GM19328 (cell line): ENCODE measurements around the gene CADM1.

ENCODE experiments used
- ATAC-seq: cut with Tn5 transposase; IDR thresholded peaks from one replicate; pipeline ENCODE4 v1.9.1; 2021; ENCODE audit warnings: mild to moderate bottlenecking, moderate library complexity; ENCODE audit not compliant: unreplicated experiment

CADM1 gene

DNA sequence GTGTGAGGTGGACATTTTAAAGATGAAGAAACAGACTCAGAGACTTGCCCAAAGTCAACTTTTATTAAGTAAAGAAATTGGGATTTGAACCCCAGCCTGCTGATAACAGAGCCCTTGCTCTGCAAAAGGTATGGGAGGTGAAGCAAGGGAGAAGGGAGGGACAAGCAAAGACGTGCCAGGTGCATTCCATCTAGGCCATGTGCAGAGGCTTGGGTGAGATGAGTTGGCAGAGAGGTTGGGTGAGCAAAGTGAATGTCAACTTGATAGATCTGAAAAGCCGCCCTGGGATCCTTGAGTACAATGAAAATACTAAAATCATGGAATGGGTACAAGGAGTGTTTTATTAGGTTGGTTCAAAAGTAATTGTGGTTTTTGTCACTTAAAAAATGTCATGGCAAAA, 341.3 kb downstream of the CADM1 start:
- ATAC-seq, result no peak

DNA sequence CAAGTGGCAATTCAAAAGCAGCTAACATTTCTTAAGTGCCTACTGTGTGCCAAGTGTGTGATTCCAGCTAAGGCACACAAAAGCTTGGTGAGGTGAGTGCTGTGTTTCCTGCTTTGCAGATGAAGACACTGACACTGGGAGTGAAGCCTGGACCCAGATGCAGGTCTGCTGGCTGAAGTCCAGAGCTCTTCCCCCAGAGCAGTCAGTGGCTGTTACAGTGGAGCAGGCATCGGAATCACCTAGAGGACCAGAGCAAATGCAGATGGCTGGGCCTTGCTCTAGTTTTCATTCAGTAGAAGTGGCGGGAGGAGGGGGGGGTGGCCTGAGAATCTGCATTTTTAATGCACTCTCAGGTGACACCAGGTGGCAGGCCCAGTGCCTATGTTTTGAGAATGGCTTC, 342.3 kb downstream of the CADM1 start:
- no peak for ATAC-seq

DNA sequence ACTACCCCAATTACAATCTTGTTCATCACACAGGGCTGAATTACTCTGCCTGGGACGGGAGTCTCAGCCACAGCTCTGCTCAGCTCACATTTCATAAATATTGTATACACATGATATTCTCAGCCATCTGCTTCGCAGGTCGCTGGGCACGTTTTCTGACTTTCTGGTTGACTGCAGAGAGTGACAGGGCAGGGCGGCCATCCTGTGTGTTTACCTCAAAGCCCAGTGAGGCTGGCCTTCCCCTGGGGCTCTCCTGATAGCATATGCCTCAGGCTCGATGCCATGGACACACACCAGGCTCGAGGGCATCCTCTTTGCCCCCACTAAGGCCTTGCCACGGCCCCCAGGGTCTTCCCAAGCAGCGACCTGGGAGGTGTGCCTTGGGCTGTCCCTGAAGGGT, 345.0 kb downstream of the CADM1 start:
- no peak for ATAC-seq

DNA sequence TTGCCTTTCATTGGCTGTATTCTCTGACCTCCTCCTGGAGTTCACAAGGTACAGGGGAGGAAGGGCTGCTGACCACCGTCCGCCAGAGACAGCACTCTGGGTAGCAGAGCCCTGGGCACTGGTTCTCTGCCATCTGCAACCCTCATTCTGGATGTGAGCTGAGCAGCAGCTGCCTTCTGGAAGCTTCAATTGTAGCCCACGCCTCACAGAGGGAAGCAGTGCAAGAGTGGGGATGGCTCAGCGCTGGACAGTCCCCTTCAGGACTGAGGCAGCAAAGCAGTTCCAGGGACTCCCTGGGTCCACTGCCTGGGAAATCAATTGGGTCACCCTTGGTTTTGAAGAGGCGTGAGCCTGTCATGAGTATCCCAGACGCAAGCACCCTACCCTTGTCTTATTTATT, 346.2 kb downstream of the CADM1 start:
- ATAC-seq, result no peak

DNA sequence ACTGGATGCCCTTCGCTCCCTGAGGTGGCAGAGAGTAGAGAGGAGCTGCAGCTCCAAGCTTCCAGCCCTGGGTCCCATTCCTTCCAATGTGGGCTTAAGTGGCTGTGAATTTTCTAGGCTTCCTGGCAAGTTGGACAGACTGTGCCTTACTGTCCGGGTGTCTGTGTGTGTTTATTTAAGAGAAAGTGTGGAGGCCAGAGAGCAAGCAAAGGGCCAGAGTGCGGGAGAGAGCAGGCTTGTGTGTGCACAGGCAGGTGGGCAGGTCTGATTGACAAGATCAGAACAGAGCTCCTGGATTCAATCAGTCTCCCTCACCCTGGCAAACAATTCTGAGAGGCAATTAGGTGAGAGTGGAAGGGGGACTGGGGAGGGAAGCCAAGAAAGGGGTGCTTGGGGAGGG, 347.0 kb downstream of the CADM1 start:
- no peak for ATAC-seq

DNA sequence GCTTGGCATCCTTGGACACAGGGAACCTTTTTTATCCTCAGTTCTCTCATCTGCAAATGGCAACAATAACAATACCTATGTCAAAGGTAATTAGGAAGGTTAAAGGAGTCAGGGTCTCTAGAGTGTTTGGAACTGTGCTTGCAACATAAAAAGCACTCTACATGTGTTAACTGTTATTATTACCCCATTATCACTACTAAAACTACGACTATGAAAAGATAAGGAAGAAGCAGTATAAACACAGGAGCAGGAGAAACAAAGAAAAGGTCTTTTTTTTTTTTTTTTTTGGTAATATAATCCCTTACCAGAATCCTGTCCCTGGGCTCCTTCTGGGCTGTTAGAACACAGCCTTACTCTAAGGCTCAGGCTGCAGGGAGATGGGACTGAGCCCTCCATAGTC, 348.2 kb downstream of the CADM1 start:
- ATAC-seq, result no peak

DNA sequence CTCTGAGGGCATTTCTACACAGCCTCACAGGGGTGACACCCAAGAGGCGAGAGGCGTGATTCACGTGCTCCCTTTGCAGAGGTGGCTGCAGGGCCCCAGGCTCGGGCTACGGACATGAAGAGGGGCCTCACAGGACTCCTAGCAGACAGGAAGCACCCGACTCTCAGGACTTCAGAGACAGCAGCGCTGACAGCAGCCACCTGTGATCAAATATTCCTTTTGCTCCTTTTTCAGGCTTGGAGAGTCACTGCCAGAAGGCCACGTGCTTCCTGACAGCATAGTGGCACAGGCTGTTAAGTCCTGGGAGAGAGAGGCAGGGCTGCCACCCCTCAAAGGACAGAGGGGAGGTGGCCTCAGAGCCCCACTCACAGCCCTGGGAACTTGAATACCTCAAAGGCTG, 348.9 kb downstream of the CADM1 start:
- no peak for ATAC-seq

DNA sequence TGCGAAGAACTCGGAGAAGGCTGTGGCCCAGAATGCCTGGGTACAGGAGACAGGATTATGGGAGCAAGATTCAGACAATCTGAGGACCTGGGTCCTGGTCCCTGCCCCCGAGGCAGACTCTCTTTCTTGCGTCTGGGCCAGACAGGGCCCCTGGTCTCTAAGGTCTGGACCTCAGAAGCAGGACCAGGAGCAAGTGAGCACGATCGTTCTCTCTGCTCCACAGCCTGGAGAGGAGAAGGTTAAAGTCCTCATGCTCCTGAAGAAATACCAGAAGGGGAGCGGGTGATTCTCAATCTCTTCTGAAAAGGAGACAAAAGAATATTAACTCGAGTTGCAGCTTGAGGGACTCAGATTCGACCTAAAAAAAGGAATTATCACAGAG, 349.9 kb downstream of the CADM1 start:
- ATAC-seq, result no peak

DNA sequence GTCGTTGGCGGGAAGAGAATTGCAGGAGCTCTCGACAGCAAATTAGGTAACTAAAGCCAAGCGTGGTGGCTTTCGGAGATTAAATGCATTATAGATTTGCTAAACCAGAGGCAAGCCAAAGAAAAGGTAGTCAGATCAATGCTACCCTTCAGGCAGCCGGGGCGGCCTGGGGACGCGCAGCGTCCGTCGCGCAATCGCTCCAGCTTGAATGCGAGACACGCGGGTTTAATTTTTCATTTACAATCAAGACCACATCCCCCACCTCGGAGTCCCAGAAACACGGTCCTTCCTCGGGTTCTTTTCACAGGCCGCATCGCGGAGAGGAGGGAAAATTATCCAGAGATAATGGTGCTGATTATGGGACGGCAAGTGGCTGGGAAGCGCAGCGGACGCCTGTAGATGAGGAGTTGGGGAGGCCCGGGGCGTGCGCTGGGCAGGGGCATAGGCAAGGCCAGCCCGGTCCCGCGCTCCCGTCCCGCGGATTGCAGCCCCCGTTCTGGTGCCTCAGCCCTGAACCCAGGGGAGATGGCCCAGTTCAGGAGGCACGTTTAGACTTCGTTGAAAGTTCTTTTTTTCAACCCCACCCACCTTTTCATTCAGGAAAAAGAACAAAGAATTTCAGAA, 350.4 kb downstream of the CADM1 start:
- no peak for ATAC-seq

DNA sequence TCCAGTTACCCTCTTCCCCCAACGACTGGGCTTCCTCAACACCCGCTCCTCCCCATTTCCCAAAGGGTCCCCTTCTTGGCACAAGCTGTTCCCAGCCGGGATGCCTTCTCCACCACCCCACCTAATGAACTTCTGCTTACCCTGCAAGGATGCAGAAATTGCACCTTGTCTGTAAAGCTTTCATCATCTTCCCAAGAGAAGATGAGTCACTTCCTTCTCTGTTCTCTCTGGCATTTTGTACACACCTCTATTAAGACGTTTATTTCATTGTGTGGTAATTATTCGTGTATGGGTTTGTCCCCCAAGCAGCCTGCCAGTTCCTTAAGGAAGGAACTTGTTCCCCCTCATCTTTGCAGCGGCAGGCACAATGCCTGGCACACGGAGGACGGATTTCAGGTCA, 351.1 kb downstream of the CADM1 start:
- ATAC-seq, result no peak

DNA sequence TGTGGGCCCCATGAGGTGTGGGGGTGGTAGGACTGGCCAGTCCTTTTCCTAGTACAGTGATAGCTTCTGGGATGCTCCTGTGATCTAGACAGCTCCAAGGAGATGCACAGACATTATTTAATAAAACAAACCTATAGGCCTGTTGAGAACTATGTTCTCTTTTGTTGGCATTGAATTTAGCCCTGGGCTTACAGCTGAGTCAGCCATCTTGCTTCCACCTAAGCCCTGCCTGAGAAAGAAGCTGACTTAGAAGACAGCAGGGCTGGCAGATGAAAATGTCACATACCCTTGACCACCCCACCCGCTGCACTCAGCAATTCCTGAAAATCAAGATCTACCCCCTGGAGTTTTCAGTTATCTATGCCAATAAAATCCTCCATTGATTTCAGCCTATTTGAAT, 353.2 kb downstream of the CADM1 start:
- ATAC-seq, result no peak

DNA sequence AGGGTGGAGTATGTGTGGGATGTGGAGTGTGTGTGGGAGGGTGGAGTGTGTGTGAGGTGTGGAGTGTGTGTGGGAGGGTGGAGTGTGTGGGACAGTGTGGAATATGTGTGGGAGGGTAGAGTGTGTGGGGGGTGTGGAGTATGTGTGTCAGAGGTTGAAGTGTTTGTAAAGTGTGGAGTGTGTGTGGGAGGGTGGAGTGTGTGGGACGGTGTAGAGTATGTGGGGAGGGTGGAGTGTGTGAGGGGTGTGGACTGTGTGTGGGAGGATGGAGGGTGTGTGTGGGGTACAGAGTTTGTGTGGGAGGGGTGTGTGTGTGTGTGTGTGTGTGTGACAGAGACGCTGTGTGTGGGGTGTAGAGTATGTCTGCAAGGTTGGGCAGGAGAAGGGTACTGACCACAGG, 355.5 kb downstream of the CADM1 start:
- no peak for ATAC-seq

DNA sequence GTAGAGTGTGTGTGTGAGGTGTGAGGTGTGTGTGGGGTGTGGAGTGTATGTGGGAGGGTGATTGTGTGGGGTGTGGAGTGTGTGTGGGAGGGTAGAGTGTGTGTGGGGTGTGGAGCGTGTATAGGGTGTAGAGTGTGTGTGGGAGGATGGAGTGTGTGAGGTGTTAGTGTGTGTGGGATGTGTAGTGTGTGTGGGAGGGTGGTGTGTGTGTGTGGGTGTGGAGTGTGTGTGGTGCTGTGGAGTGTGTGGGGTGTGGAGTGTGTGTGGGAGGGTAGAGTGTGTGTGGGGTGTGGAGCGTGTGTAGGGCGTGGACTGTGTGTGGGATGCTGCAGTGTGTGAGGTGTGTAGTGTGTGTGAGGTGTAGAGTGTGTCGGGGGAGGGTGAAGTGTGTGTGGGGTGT, 356.1 kb downstream of the CADM1 start:
- ATAC-seq, result no peak

DNA sequence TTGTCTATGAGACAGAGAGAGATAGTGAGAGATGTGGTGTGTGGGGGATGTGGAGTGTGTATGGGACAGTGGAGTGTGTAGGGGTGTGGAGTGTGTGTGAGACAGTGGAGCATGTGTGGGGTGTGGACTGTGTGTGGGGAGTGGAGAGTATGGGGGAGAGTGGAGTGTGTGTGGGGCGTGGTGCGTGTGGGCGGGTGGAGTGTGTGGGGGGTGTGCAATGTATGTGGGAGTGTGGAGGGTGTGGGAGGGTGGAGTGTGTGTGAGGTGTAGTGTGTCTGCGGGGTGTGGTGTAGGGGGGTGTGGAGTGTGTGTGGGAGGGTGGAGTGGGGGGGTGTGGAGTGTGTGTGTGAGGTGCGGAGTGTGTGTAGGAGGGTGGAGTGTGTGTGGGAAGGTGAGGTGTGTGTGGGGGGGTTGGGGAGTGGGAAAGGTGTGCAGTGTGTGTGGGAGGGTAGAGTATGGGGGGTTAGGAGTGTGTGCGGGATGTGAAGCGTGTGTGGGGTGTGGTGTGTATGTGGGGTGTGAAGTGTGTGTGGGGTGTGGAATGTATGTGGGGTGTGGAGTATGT, 356.9 kb downstream of the CADM1 start:
- no peak for ATAC-seq

DNA sequence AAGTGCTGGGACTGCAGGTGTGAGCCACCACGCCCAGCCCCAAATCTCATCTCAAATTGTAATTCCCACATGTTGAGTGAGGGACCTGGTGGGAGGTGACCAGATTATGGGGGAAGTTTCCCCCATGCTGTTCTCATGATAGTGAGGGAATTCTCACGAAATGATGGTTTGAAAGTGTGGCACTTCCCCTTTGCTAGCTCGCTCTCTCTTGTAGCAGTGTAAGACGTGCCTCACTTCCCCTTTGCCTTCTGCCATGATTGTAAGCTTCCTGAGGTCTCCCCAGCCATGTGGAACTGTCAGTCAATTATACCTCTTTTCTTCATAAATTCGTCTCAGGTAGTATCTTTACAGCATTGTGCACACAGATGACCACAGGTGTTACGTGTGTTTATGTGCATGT, 357.8 kb downstream of the CADM1 start:
- ATAC-seq, result no peak

DNA sequence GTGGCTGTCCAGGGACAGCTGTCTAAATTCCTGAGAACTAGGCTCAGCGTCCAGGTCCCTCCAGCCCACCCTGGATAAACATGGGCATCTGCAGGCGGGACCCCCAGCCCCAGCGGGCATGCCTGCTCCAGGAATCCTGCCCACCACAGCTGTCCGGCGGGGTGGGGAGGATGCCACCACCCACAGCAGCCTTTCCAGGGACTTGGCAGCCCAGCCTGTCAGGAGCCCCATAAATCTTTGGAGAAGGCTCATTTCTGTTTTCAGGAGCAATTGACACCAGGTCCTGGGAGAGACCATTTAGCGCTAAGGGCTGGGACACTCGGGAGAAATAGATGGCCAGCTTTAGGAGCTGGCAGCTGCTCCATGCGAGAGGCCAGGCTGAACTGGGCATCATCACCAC, 358.9 kb downstream of the CADM1 start:
- no peak for ATAC-seq

DNA sequence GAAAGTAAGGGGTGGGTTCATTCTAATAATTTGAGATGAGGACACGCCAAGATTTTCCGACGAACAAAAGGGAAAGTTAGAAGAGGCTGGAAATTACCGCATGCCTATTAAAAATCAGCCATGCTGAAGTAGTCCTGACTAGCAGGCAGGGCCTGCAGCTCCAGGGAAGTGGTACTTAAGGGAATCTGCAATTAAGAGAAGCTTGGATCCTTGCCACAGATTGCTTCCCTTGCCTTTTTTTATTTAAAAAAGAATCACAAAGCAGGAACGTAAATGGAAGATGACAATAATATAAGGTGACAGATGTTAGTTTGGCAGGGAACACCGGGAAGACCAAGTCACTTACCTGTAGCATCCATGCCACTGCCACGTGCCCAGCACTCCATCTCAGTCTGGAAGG, 359.3 kb downstream of the CADM1 start:
- ATAC-seq, result no peak

DNA sequence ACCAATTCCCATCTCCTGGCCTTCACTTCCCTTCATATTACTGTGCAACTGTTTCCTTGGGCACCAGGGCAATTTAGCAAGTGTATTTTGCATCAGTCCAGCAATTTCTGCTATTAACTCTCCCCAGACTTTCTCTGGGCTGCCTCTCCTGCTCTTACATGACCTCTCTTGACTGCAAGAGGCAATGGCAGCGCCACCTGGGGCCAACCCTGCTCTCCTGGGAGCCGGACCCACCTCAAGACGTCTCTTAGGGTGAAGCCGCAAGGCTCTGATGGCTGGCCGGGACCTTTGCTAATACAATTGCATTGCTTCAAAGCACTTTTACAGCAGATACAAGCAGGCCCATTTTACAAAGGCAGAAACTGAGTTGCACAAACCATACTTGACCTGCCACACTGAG, 360.2 kb downstream of the CADM1 start:
- ATAC-seq, result no peak

DNA sequence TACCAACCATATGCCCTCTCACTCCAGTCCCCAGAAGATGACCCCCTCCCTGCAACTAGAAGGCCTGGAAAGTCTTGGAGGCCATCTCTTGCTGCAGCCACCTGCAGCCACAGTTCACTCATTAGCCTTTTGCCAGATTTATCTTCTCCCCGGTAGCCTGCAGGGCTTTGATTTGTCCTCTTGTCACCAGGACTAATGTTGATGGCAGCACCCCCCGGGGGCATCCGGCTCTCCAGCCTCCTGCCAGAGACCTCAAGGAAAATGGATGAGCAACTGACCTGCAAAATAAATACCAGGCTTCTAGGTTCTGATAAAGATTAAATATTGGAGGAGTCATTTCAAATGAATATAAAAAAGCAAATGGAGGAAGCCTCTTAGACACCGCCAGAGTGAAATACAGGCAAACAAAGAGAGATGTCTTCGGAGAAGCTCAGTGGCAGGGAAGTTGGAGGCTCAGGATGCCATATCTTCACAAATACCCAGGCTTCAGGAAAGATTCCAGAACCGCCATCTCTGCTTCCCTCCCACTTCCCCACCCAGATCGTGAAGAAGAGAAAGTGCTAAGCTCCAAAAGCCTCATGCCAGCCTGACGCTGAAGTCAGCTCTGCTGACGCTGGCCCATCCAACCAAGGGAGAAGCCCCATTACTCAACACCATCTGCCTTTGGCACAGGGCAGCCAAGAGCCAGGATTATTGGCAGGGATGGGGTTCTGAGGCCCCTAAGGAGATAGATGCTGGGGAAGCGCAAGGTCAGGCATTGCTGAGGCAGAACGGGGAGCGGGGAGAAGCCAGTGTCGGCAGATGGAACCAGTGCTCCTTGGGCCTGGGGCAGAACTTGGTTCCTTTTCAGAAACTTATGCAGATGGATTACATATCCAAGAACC, 362.7 kb downstream of the CADM1 start:
- no peak for ATAC-seq

DNA sequence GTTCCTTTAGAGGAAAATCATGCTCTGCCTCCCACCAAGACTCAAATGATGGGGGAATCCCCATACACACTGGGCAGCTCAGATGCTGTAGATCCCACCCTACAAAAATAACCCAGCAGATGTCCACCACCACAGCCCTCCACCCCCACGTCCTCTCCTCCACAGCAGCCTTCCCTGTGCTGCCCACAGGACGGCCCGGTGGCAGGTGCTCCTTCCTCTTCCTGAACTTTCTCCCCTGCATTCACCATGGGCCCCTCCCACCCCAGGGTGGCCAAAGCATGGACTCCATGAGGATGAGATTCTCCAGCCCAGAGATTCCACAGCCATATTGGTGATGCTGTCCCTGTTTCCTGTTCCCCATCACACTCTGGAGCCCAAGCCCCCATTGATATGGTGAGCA, 368.3 kb downstream of the CADM1 start:
- ATAC-seq, result no peak

DNA sequence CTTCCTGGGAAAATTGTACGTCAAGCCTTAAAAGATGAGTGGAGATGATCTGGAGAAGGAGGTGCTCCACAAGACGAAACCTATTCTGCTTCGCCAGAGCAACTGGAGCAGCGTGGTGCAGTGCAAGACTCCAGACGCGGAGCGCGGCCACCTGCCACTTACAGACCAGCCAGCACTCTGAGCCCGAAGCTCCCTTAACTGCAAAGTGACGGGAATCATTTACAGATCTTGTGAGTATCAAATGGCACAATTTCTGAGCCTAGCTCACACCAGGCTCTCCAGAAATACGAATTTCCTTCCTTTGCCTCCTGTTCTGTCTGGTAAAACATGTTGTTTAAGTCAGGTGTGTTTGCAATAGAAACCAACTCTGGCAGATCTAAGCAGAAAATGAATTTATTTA, 369.3 kb downstream of the CADM1 start:
- ATAC-seq, result no peak

DNA sequence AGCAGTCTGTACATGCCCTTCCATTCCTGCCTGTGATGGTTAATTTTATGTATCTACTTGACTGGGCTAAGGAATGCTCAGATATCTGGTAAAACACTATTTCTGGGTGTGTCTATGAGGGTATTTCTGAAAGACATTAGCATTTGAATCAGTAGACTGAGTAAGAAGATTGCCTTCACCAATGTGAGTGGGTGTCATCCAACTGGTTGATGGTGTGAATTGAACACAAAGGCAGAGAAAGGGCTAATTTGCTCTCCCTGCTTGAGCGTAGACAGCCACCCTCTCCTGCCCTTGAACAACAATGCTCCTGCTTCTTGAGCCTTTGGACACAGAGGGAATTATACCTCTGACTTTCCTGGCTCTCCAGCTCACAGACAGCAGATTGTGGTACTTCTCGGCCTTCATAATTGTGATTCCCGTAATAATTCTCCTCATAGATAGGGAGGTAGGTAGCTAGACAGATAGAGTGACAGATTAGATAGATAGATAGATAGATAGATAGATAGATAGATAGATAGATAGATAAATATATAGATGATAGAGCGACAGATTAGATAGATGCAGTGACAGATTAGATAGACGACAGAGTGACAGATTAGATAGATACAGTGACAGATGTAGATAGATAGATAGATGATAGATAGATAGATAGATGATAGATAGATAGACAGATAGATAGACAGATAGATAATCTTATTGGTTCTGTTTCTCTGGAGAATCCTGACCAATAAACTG, 370.6 kb downstream of the CADM1 start:
- no peak for ATAC-seq
